Transverse colon (tissue), 4 donors: ENCODE data around the gene PITX3. TPM values are rescaled to one million over a fixed set of nuclear protein-coding genes. Genes with fewer than 3 reads are reported as not detected.

ENCODE experiments used
- DNase-seq: peaks from one replicate; pipeline ENCODE4 v3.0.0-alpha.2; 2019
- H3K27ac ChIP-seq, 4 donors: fragments of 200-600 bp; sonication (generic); 2 replicates each; pipeline ENCODE4 v1.5.1; 2016 to 2018; ENCODE audit warnings: inconsistent platforms in 4 of 4
- H3K27me3 ChIP-seq: fragments of 200-600 bp; sonication (generic); 2 replicates; pipeline ENCODE4 v1.5.1; 2017; ENCODE audit warnings: inconsistent platforms
- H3K36me3 ChIP-seq, 4 donors: fragments of 200-600 bp; sonication (generic); 2 replicates each; pipeline ENCODE4 v1.5.1; 2017 to 2019; ENCODE audit warnings: inconsistent platforms in 4 of 4
- H3K4me1 ChIP-seq, 4 donors: fragments of 200-600 bp; sonication (generic); 2 replicates each; pipeline ENCODE4 v1.5.1; 2017 to 2020; ENCODE audit warnings: inconsistent platforms in 4 of 4
- H3K4me3 ChIP-seq, 4 donors: fragments of 200-600 bp; sonication (generic); 1 replicate in 1 of 4; 2 replicates in 3 of 4; pipeline versions ENCODE4 v1.5.1 to v1.6.1; 2017 to 2019; ENCODE audit warnings: inconsistent platforms in 4 of 4
- H3K9me3 ChIP-seq, 2 donors: fragments of 200-600 bp; sonication (generic); 2 replicates each; pipeline ENCODE4 v1.5.1; 2017 to 2019; ENCODE audit warnings: inconsistent platforms in 2 of 2
- EP300 ChIP-seq: sonication (generic); formaldehyde crosslinking; IDR thresholded peaks from one replicate; pipeline ENCODE4 v1.6.1; 2017; ENCODE audit warnings: antibody characterized with exemption, low read depth
- POLR2A ChIP-seq: fragments of 450-650 bp; IDR thresholded peaks from one replicate; pipeline ENCODE4 v1.6.1; 2016; ENCODE audit warnings: antibody characterized with exemption, mild to moderate bottlenecking, moderate library complexity
- POLR2AphosphoS5 ChIP-seq, 3 donors: sonication (generic); formaldehyde crosslinking; IDR thresholded peaks; one replicate each; pipeline ENCODE4 v1.6.1; 2016; ENCODE audit warnings: antibody characterized with exemption in 3 of 3
- WGBS, 2 donors: methylation state at CpG; one replicate each; pipeline ENCODE4 v1.1.5; 2018; ENCODE audit warnings: low coverage in 1 of 2; 5-methylcytosine and 5-hydroxymethylcytosine counted together
- in situ Hi-C, 4 donors: fragments of 200-750 bp; cut with MboI; loops; one replicate each; pipeline versions ENCODE4 v1.15.0 to v1.15.1; 2017; ENCODE audit warnings: low sequenced_read_pairs in 3 of 4, low pct_ligation_motif_present in 1 of 4, low pct_unique_long_range_greater_than_20kb in 1 of 4
- intact Hi-C: fragments of 100-400 bp; cut with DNase I; formaldehyde crosslinking; loops from one replicate; pipeline ENCODE4 v1.15.1; 2023; ENCODE audit warnings: low total_unique reads
- total RNA-seq, 4 donors: library from RNA; depleted of rRNA; stranded (reverse); fragments of >200 nt; gene quantifications; one replicate each; pipeline ENCODE4 v1.1.0, GENCODE V29; 2016
- TF ChIP-seq, protein P1 (sequence below), 5 experiments: fragments of 200-600 bp in 3 of 5; fragments of 450-650 bp in 2 of 5; sonication (generic) in 3 of 5; IDR thresholded peaks; 1 replicate in 2 of 5; 2 replicates in 3 of 5; pipeline ENCODE4 v1.5.1; 2016 to 2017; ENCODE audit warnings: antibody characterized with exemption in 5 of 5, inconsistent platforms in 3 of 5, mild to moderate bottlenecking in 2 of 5, moderate library complexity in 1 of 5

PITX3 gene
- total RNA-seq, 4 donors from 2014 or later, result not detected

- DNase-seq, result no peak
- TF ChIP-seq, protein P1, sequence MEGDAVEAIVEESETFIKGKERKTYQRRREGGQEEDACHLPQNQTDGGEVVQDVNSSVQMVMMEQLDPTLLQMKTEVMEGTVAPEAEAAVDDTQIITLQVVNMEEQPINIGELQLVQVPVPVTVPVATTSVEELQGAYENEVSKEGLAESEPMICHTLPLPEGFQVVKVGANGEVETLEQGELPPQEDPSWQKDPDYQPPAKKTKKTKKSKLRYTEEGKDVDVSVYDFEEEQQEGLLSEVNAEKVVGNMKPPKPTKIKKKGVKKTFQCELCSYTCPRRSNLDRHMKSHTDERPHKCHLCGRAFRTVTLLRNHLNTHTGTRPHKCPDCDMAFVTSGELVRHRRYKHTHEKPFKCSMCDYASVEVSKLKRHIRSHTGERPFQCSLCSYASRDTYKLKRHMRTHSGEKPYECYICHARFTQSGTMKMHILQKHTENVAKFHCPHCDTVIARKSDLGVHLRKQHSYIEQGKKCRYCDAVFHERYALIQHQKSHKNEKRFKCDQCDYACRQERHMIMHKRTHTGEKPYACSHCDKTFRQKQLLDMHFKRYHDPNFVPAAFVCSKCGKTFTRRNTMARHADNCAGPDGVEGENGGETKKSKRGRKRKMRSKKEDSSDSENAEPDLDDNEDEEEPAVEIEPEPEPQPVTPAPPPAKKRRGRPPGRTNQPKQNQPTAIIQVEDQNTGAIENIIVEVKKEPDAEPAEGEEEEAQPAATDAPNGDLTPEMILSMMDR (IDR thresholded peaks at IDR 0.05), result no peak
- no peak for TF ChIP-seq EP300
- no peak for TF ChIP-seq POLR2A
- no peak for TF ChIP-seq POLR2AphosphoS5 (IDR thresholded peaks at IDR 0.05)
- no peak overlapping the region for H3K27ac ChIP-seq
- peaks cover 6 to 15% (median 11%) of the 10 kb centered on the region in 4 donors for H3K4me1 ChIP-seq
- intact Hi-C loops, result no loop called here
- in situ Hi-C loops, result no loop called here
- H3K36me3 ChIP-seq, result no peaks in the 10 kb centered on the region
- no peaks in the 10 kb centered on the region for H3K27me3 ChIP-seq
- WGBS, 2 donors, result 82 to 90% methylated on average over 14 to 15 of the region's 15 CpGs
- H3K9me3 ChIP-seq, result no peaks in the 10 kb centered on the region
- H3K4me3 ChIP-seq, result no peak overlapping the region
Observed at GRCh38 chr10:102185811-102186527, 55.3 kb downstream of the PITX3 start.

- in situ Hi-C loops (no loop called here), intact Hi-C loops (no loop called here)
- TF ChIP-seq POLR2AphosphoS5 (IDR thresholded peaks at IDR 0.05) (no peak), POLR2A (no peak), EP300 (no peak)
- TF ChIP-seq, protein P1 (IDR thresholded peaks at IDR 0.05), result no peak
- H3K4me1 ChIP-seq, result peaks cover 6 to 15% (median 11%) of the 10 kb centered on the region in 4 donors
- no peak for DNase-seq
- H3K27me3 ChIP-seq, result no peaks in the 10 kb centered on the region
- no peak overlapping the region for H3K27ac ChIP-seq
- no peaks in the 10 kb centered on the region for H3K9me3 ChIP-seq
- H3K36me3 ChIP-seq, result no peaks in the 10 kb centered on the region
- no peak overlapping the region for H3K4me3 ChIP-seq
- WGBS, 2 donors, result 78 to 79% methylated on average over 2 of the region's 2 CpGs
Observed at GRCh38 chr10:102185272-102185671, 56.0 kb downstream of the PITX3 start.

- 83 to 91% methylated on average over 2 of the region's 2 CpGs for WGBS, 2 donors
- intact Hi-C loops, result no loop called here
- Histone ChIP-seq H3K27ac (no peak overlapping the region), H3K36me3 (no peaks in the 10 kb centered on the region), H3K4me3 (no peak overlapping the region), H3K27me3 (peaks cover 1% of the 10 kb centered on the region), H3K9me3 (no peaks in the 10 kb centered on the region), H3K4me1 (peaks cover 6 to 13% (median 10%) of the 10 kb centered on the region in 4 donors)
- TF ChIP-seq EP300 (no peak), POLR2A (no peak)
- in situ Hi-C loops, result no loop called here
- no peak for DNase-seq
Observed at GRCh38 chr10:102184606-102185005, 56.7 kb downstream of the PITX3 start.

Other genes with a start within 250 kb of the PITX3 start
- gene ARMH3, start 185.3 kb downstream of the PITX3 start, total RNA-seq, result 10 to 100 TPM; 11.5 to 29.7 (median 19.5) TPM
- 10 to 100 TPM; 17.1 to 30.9 (median 23.8) TPM for gene HPS6, start 176.2 kb downstream of the PITX3 start, total RNA-seq
- gene LDB1, start 121.1 kb downstream of the PITX3 start, total RNA-seq, result 10 to 100 TPM; 31.9 to 81.9 (median 54.1) TPM
- 10 to 100 TPM in 3 of 4 donors, 1 to 10 TPM in 1; 7.5 to 62.7 (median 13.7) TPM for gene PPRC1, start 108.5 kb downstream of the PITX3 start, total RNA-seq
- 100 to 1,000 TPM in 1 of 4 donors, 10 to 100 TPM in 3; 19.1 to 119 (median 35.6) TPM for gene NOLC1, start 89.1 kb downstream of the PITX3 start, total RNA-seq
- gene ELOVL3, start 15.2 kb downstream of the PITX3 start, total RNA-seq, result not detected
- gene GBF1, start 4.0 kb upstream of the PITX3 start, total RNA-seq, result 10 to 100 TPM; 60.5 to 97.6 (median 67.5) TPM
- gene NFKB2, start 154.2 kb upstream of the PITX3 start, total RNA-seq, result 10 to 100 TPM in 3 of 4 donors, 1 to 10 TPM in 1; 4.4 to 24.5 (median 17.8) TPM
- gene PSD, start 177.3 kb upstream of the PITX3 start, total RNA-seq, result 10 to 100 TPM; 38.9 to 56.1 (median 49.4) TPM
- gene FBXL15, start 179.3 kb upstream of the PITX3 start, total RNA-seq, result 10 to 100 TPM; 16.7 to 56.3 (median 46.0) TPM
- 10 to 100 TPM in 3 of 4 donors, 1 to 10 TPM in 1; 5.2 to 35.2 (median 33.5) TPM for gene CUEDC2, start 191.1 kb upstream of the PITX3 start, total RNA-seq
- gene C10orf95, start 210.0 kb upstream of the PITX3 start, total RNA-seq, result 10 to 100 TPM in 1 of 4 donors, 1 to 10 TPM in 1, under 1 TPM in 2; 0.48 to 34.4 (median 1.1) TPM